ENCODE measurements around the gene FDX2.

Gene FDX2

GRCh38 chr19:10356431-10356830, 40.6 kb upstream of the FDX2 start:
- POLR2A ChIA-PET = no interaction called here
- CTCF ChIA-PET = interaction anchor here (0.8 to 1.1 kb wide), 2 partner anchors 87 to 88 kb away, joined by 3 to 5 read pairs; no protein-coding TSS in a partner anchor
- no peak for DNase-seq (ENCODE audit: low read depth, low spot score)
- H3K4me3 ChIP-seq (ENCODE audit: low read depth, low read length) = no peak overlapping the region
- no peak for TF ChIP-seq CTCF (IDR thresholded peaks at IDR 0.05; ENCODE audit: insufficient read depth, low read length, missing control alignments)

- TF ChIP-seq CTCF (IDR thresholded peaks at IDR 0.05; ENCODE audit: insufficient read depth, low read length, missing control alignments) = no peak
- POLR2A ChIA-PET = interaction anchor here (1.2 kb wide), 1 partner anchor 26 kb away, joined by 4 read pairs; the partner anchor contains the start of gene TYK2
- no peak overlapping the region for H3K4me3 ChIP-seq (ENCODE audit: low read depth, low read length)
- no peak for DNase-seq (ENCODE audit: low read depth, low spot score)
- CTCF ChIA-PET = interaction anchor here (0.8 kb wide), 1 partner anchor 35 kb away, joined by 3 read pairs; no protein-coding TSS in a partner anchor
These were observed 38.1 kb upstream of the FDX2 start for GRCh38 chr19:10353793-10354391.

- no peak overlapping the region for H3K4me3 ChIP-seq (ENCODE audit: low read depth, low read length)
- ChIA-PET POLR2A (interaction anchor here (1.2 kb wide), 1 partner anchor 27 kb away, joined by 4 read pairs; the partner anchor contains the start of gene TYK2), CTCF (interaction anchor here (0.6 to 0.8 kb wide), 2 partner anchors 36 to 38 kb away, joined by 3 read pairs; no protein-coding TSS in a partner anchor)
- no peak for TF ChIP-seq CTCF (IDR thresholded peaks at IDR 0.05; ENCODE audit: insufficient read depth, low read length, missing control alignments)
- DNase-seq (ENCODE audit: low read depth, low spot score) = no peak
These were observed 37.2 kb upstream of the FDX2 start for GRCh38 chr19:10352764-10353671.

GRCh38 chr19:10346509-10346908, 30.7 kb upstream of the FDX2 start:
- ChIA-PET POLR2A (no interaction called here), CTCF (interaction anchor here (1.7 to 1.9 kb wide), 2 partner anchors 45 to 88 kb away, joined by 4 read pairs; no protein-coding TSS in a partner anchor)
- no peak overlapping the region for H3K4me3 ChIP-seq (ENCODE audit: low read depth, low read length)
- no peak for DNase-seq (ENCODE audit: low read depth, low spot score)
- TF ChIP-seq CTCF (IDR thresholded peaks at IDR 0.05; ENCODE audit: insufficient read depth, low read length, missing control alignments) = no peak

- no peak for DNase-seq (ENCODE audit: low read depth, low spot score)
- no peak for TF ChIP-seq CTCF (IDR thresholded peaks at IDR 0.05; ENCODE audit: insufficient read depth, low read length, missing control alignments)
- no peak overlapping the region for H3K4me3 ChIP-seq (ENCODE audit: low read depth, low read length)
- ChIA-PET CTCF (interaction anchor here (0.9 to 1.9 kb wide), 6 partner anchors 43 to 89 kb away, joined by 3 to 6 read pairs (median 4); partner anchors contain the start of gene ICAM1), POLR2A (interaction anchor here (0.7 to 0.8 kb wide), 2 partner anchors 21 to 32 kb away, joined by 4 to 5 read pairs; no protein-coding TSS in a partner anchor)
These were observed 29.0 kb upstream of the FDX2 start for GRCh38 chr19:10344780-10345179.

Measured in AG04449 (cell line).